Subcutaneous abdominal adipose tissue (tissue), 5 donors: ENCODE results near the gene PDIK1L.

Experiments used
- H3K27ac ChIP-seq: one replicate; pipeline ENCODE4 v1.7.0; 2013; ENCODE audit warnings: low read depth, mild to moderate bottlenecking, inconsistent platforms, low read length, moderate library complexity
- H3K27me3 ChIP-seq, 5 donors: one replicate each; pipeline ENCODE4 v1.7.0; 2013; ENCODE audit warnings: low read length in 5 of 5, inconsistent platforms in 1 of 5; ENCODE audit not compliant: control insufficient read depth in 5 of 5, insufficient read depth in 4 of 5
- H3K36me3 ChIP-seq, 5 donors: one replicate each; pipeline ENCODE4 v1.7.0; 2013; ENCODE audit warnings: low read length in 5 of 5; ENCODE audit not compliant: control insufficient read depth in 5 of 5, insufficient read depth in 5 of 5
- H3K4me1 ChIP-seq, 5 donors: one replicate each; pipeline ENCODE4 v1.7.0; 2013; ENCODE audit warnings: low read length in 5 of 5, mild to moderate bottlenecking in 3 of 5, moderate library complexity in 1 of 5; ENCODE audit not compliant: control insufficient read depth in 5 of 5, insufficient read depth in 5 of 5
- H3K4me3 ChIP-seq, 5 donors: one replicate each; pipeline ENCODE4 v1.7.0; 2013; ENCODE audit warnings: low read length in 5 of 5, low read depth in 1 of 5
- H3K9ac ChIP-seq, 5 donors: one replicate each; pipeline ENCODE4 v1.7.0; 2013; ENCODE audit warnings: low read length in 5 of 5, mild to moderate bottlenecking in 4 of 5, moderate library complexity in 3 of 5
- H3K9me3 ChIP-seq, 5 donors: one replicate each; pipeline ENCODE4 v1.7.0; 2013; ENCODE audit warnings: low read length in 5 of 5; ENCODE audit not compliant: control insufficient read depth in 5 of 5
- donor health status: healthy.
- donor health status: healthy.
- donor health status: healthy.
- donor health status: healthy.
- donor health status: healthy.

PDIK1L gene

GRCh38 chr1:26127235-26128163 lies 15.9 kb downstream of the PDIK1L start:
- Histone ChIP-seq H3K9me3 (no peaks in the 10 kb centered on the region), H3K4me3 (no peak overlapping the region), H3K27me3 (peaks cover 0 to under 1% (median 0%) of the 10 kb centered on the region in 5 donors), H3K9ac (peak overlapping the region in 1 of 5 donors; percentile 32), H3K36me3 (peaks cover 0 to 2% (median 0%) of the 10 kb centered on the region in 5 donors), H3K4me1 (peaks cover 0 to 23% (median 10%) of the 10 kb centered on the region in 5 donors), H3K27ac (no peak overlapping the region)

GRCh38 chr1:26129778-26130177 lies 18.2 kb downstream of the PDIK1L start:
- Histone ChIP-seq H3K4me3 (no peak overlapping the region), H3K9ac (no peak overlapping the region), H3K9me3 (no peaks in the 10 kb centered on the region), H3K4me1 (peaks cover 0 to 17% (median 10%) of the 10 kb centered on the region in 5 donors), H3K27me3 (peaks cover 0 to 3% (median 0%) of the 10 kb centered on the region in 5 donors), H3K27ac (no peak overlapping the region), H3K36me3 (no peaks in the 10 kb centered on the region)

GRCh38 chr1:26130695-26131094 lies 19.1 kb downstream of the PDIK1L start:
- Histone ChIP-seq H3K9me3 (no peaks in the 10 kb centered on the region), H3K27ac (no peak overlapping the region), H3K9ac (no peak overlapping the region), H3K27me3 (peaks cover 0 to 3% (median 0%) of the 10 kb centered on the region in 5 donors), H3K36me3 (no peaks in the 10 kb centered on the region), H3K4me1 (peaks cover 0 to 17% (median 10%) of the 10 kb centered on the region in 5 donors), H3K4me3 (no peak overlapping the region)

GRCh38 chr1:26132128-26132833 lies 20.7 kb downstream of the PDIK1L start:
- Histone ChIP-seq H3K4me1 (peaks cover 0 to 7% (median 7%) of the 10 kb centered on the region in 5 donors), H3K36me3 (no peaks in the 10 kb centered on the region), H3K9ac (no peak overlapping the region), H3K27me3 (peaks cover 0 to 3% (median 0%) of the 10 kb centered on the region in 5 donors), H3K27ac (no peak overlapping the region), H3K4me3 (no peak overlapping the region), H3K9me3 (no peaks in the 10 kb centered on the region)

GRCh38 chr1:26132834-26133167 lies 21.2 kb downstream of the PDIK1L start:
- Histone ChIP-seq H3K4me3 (no peak overlapping the region), H3K9me3 (no peaks in the 10 kb centered on the region), H3K27me3 (peaks cover 0 to 3% (median 0%) of the 10 kb centered on the region in 5 donors), H3K27ac (no peak overlapping the region), H3K36me3 (no peaks in the 10 kb centered on the region), H3K4me1 (peaks cover 0 to 3% (median 2%) of the 10 kb centered on the region in 5 donors), H3K9ac (no peak overlapping the region)

- Histone ChIP-seq H3K27ac (no peak overlapping the region), H3K36me3 (no peaks in the 10 kb centered on the region), H3K9me3 (no peaks in the 10 kb centered on the region), H3K27me3 (peaks cover 0 to 3% (median 0%) of the 10 kb centered on the region in 5 donors), H3K4me1 (no peaks in the 10 kb centered on the region), H3K4me3 (no peak overlapping the region), H3K9ac (no peak overlapping the region)
Measured at GRCh38 chr1:26134466-26134865, 22.8 kb downstream of the PDIK1L start.

GRCh38 chr1:26138974-26139558 lies 27.4 kb downstream of the PDIK1L start:
- no peaks in the 10 kb centered on the region for H3K36me3 ChIP-seq
- H3K9me3 ChIP-seq = no peaks in the 10 kb centered on the region

GRCh38 chr1:26142159-26142558 lies 30.5 kb downstream of the PDIK1L start:
- Histone ChIP-seq H3K4me1 (peaks cover 0 to 3% (median 2%) of the 10 kb centered on the region in 5 donors), H3K9ac (peak overlapping the region in 1 of 5 donors; percentile 6), H3K36me3 (no peaks in the 10 kb centered on the region), H3K4me3 (peak overlapping the region in 4 of 5 donors; percentile 6 to 40 (median 36)), H3K9me3 (no peaks in the 10 kb centered on the region), H3K27me3 (peaks cover 0 to 5% (median 0%) of the 10 kb centered on the region in 5 donors), H3K27ac (no peak overlapping the region)

More at GRCh38 chr1:26138974-26139558, 27.4 kb downstream of the PDIK1L start:
- Histone ChIP-seq H3K4me1 (no peaks in the 10 kb centered on the region), H3K27ac (no peak overlapping the region), H3K9ac (no peak overlapping the region), H3K27me3 (peaks cover 0 to 2% (median 0%) of the 10 kb centered on the region in 5 donors), H3K4me3 (no peak overlapping the region)

GRCh38 chr1:26145041-26145959 lies 33.7 kb downstream of the PDIK1L start:
- H3K4me3 ChIP-seq = no peak overlapping the region

More at GRCh38 chr1:26145041-26145959, 33.7 kb downstream of the PDIK1L start:
- Histone ChIP-seq H3K27ac (no peak overlapping the region), H3K36me3 (no peaks in the 10 kb centered on the region), H3K9ac (no peak overlapping the region), H3K9me3 (no peaks in the 10 kb centered on the region), H3K4me1 (peaks cover 0 to 3% (median 2%) of the 10 kb centered on the region in 5 donors), H3K27me3 (peaks cover 0 to 7% (median 0%) of the 10 kb centered on the region in 5 donors)
